ENCODE measurements around the gene OST4.
A peak's percentile ranks its signal among the peaks of the same experiment; 100 is the strongest.

Gene OST4

DNA sequence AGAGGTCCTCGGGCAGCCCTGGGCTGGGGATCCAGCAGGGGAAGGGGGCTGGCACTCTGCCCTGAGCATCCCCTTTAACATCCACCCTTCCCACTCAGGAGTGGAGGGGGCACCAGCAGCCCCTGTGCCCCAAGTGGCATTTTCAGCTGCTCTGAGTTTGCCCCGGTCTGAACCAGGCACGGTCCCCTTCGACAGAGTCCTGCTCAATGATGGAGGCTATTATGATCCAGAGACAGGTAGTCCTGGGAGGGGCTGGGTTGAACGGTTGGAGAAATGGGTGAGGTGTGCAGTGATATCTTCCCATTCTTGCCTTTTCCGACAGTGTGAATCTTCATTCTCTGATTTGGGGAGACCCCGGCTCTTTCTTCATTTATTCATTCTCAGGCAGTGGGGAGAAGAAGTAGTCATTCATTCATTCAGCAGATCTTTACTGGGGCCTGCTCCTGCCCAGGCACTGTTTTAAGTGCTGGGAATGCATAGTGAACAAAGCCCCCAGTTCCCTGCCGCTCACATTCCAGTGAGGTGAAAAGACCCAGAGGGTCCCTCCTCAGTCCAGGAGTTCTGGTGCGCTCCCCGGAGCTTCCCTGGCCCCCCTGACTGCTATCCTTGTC lies 13.7 kb upstream of the OST4 start:
- peak overlapping the region; percentile 57; the same call in 1 of the 2 replicates for H3K27ac ChIP-seq
- TF ChIP-seq, protein P1, sequence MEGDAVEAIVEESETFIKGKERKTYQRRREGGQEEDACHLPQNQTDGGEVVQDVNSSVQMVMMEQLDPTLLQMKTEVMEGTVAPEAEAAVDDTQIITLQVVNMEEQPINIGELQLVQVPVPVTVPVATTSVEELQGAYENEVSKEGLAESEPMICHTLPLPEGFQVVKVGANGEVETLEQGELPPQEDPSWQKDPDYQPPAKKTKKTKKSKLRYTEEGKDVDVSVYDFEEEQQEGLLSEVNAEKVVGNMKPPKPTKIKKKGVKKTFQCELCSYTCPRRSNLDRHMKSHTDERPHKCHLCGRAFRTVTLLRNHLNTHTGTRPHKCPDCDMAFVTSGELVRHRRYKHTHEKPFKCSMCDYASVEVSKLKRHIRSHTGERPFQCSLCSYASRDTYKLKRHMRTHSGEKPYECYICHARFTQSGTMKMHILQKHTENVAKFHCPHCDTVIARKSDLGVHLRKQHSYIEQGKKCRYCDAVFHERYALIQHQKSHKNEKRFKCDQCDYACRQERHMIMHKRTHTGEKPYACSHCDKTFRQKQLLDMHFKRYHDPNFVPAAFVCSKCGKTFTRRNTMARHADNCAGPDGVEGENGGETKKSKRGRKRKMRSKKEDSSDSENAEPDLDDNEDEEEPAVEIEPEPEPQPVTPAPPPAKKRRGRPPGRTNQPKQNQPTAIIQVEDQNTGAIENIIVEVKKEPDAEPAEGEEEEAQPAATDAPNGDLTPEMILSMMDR (conservative IDR thresholded peaks at IDR 0.05): no peak; the same call in 1 of the 2 replicates
- no peak for TF ChIP-seq ZFX (IDR thresholded peaks at IDR 0.05)

DNA sequence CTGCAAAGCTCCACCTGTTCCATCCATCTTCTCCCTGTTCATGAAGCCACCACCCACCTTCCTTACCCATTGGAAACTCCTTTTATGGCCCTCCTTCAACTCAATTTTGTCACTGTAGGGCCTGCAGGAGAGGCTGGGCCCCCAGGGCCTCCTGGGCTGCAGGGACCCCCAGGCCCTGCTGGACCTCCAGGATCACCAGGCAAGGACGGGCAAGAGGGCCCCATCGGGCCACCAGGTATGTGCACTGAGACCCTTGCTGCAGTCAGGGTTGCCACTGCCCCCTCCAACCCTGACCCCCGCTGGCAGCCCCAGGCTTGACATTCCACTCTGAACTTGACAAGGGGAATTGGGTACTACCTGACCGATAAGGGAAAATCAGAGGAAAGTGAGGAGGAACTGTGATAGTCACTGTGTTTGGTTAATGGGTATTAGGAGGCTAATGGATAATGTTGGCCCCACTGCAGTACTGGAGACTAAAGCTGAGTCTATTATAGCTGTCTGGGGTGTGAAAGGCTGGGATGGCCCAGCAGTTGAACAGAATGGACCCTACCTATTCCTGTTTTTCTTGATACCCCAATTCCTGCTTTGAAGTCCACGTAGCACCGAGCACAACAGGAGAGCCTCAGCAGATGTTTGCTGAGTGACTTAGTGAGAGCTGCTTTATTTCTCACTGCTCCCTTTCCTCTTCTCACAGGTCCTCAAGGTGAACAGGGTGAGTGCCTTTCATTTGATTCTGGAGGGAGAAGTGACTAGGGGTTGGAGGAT lies 13.0 kb upstream of the OST4 start:
- H3K27ac ChIP-seq: no peak overlapping the region
- TF ChIP-seq ZFX (IDR thresholded peaks at IDR 0.05): no peak
- TF ChIP-seq, protein P1 (conservative IDR thresholded peaks at IDR 0.05): no peak

DNA sequence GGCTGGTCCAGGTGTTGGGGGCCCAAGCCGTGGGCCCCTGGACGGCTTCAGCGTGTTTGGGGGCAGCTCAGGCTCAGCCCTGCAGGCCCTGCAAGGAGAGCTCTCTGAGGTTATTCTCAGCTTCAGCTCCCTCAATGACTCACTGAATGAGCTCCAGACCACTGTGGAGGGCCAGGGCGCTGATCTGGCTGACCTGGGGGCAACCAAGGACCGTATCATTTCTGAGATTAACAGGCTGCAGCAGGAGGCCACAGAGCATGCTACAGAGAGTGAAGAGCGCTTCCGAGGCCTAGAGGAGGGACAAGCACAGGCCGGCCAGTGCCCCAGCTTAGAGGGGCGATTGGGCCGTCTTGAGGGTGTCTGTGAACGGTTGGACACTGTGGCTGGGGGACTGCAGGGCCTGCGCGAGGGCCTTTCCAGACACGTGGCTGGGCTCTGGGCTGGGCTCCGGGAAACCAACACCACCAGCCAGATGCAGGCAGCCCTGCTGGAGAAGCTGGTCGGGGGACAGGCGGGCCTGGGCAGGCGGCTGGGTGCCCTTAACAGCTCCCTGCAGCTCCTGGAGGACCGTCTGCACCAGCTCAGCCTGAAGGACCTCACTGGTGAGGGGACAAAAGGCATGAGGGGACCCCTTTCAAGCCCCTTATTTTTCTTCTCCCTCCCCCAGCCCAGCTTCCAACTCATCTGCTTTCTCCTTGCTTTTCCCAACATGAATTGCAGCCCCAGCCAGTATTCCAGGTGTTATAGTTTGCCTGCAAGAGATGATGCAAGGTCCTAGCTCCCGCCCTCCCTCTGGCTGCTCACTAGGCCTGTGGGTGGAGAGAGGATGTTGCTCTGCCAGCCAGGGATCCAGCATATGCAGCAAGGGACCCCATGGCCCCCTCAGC lies 12.2 kb upstream of the OST4 start:
- H3K27ac ChIP-seq: no peak overlapping the region
- no peak for TF ChIP-seq ZFX (IDR thresholded peaks at IDR 0.05)
- TF ChIP-seq, protein P1 (conservative IDR thresholded peaks at IDR 0.05): no peak

DNA sequence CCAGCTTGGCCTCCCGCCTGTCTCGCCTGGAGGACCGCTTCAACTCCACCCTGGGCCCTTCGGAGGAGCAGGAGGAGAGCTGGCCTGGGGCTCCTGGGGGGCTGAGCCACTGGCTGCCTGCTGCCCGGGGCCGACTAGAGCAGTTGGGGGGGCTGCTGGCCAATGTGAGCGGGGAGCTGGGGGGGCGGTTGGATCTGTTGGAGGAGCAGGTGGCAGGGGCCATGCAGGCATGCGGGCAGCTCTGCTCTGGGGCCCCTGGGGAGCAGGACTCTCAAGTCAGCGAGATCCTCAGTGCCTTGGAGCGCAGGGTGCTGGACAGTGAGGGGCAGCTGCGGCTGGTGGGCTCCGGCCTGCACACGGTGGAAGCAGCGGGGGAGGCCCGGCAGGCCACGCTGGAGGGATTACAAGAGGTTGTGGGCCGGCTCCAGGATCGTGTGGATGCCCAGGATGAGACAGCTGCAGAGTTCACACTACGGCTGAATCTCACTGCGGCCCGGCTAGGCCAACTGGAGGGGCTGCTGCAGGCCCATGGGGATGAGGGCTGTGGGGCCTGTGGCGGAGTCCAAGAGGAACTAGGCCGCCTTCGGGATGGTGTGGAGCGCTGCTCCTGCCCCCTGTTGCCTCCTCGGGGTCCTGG lies 11.4 kb upstream of the OST4 start:
- no peak overlapping the region for H3K27ac ChIP-seq
- TF ChIP-seq, protein P1 (conservative IDR thresholded peaks at IDR 0.05): no peak
- no peak for TF ChIP-seq ZFX (IDR thresholded peaks at IDR 0.05)

DNA sequence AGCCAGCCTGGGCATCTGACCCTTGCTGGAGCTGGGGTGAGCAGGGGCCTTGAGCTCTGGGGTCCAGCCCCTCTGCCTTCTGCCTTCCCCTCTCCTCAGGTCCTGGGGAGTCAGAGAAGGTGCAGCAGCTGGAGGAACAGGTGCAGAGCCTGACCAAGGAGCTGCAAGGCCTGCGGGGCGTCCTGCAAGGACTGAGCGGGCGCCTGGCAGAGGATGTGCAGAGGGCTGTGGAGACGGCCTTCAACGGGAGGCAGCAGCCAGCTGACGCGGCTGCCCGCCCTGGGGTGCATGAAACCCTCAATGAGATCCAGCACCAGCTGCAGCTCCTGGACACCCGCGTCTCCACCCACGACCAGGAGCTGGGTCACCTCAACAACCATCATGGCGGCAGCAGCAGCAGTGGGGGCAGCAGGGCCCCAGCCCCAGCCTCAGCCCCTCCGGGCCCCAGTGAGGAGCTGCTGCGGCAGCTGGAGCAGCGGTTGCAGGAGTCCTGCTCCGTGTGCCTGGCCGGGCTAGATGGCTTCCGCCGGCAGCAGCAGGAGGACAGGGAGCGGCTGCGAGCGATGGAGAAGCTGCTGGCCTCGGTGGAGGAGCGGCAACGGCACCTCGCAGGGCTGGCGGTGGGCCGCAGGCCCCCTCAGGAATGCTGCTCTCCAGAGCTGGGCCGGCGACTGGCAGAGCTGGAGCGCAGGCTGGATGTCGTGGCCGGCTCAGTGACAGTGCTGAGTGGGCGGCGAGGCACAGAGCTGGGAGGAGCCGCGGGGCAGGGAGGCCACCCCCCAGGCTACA lies 10.7 kb upstream of the OST4 start:
- H3K27ac ChIP-seq: no peak overlapping the region; the same call in 1 of the 2 replicates
- TF ChIP-seq, protein P1 (conservative IDR thresholded peaks at IDR 0.05): no peak

DNA sequence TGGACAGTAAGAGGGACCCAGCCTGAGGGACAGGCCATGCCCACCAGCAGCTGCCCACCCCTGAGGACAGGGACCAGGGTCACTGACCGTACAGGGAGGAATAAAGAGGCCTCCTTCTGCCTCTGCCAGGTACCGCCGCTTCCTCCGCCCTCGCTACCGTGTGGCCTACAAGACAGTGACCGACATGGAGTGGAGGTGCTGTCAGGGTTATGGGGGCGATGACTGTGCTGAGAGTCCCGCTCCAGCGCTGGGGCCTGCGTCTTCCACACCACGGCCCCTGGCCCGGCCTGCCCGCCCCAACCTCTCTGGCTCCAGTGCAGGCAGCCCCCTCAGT lies 9.1 kb upstream of the OST4 start:
- H3K27ac ChIP-seq: no peak overlapping the region; the same call in 1 of the 2 replicates
- TF ChIP-seq ZFX (IDR thresholded peaks at IDR 0.05): no peak
- TF ChIP-seq, protein P1 (conservative IDR thresholded peaks at IDR 0.05): no peak

Measured in C4-2B (cell line).